Naive B cell (primary cell): Measurements from ENCODE around the gene ERVH48-1. TPM values are rescaled to one million over a fixed set of nuclear protein-coding genes. Genes with fewer than 3 reads are reported as not detected.
"Not testable (repeated sequence)": the region's sequence is repeated elsewhere in the genome, so short reads cannot be mapped to it uniquely, and the experiment has no call there.

Experiments used
- ATAC-seq, 2 donors: fragments of 150-1000 bp; cut with Tn5 transposase; 2 replicates each; pipeline ENCODE4 v1.10.0; 2021; ENCODE audit warnings: low read depth in 2 of 2, mild to moderate bottlenecking in 2 of 2, moderate library complexity in 2 of 2
- DNase-seq: peaks from one replicate; pipeline ENCODE4 v3.0.0; 2022
- H3K27ac Mint-ChIP-seq, 6 donors: one replicate each; pipeline ENCODE4 v1.8.0; 2020 to 2022; ENCODE audit warnings: mild to moderate bottlenecking in 6 of 6, mixed read lengths in 6 of 6, moderate library complexity in 5 of 6, inconsistent platforms in 2 of 6
- H3K27me3 Mint-ChIP-seq, 3 donors: one replicate each; pipeline ENCODE4 v1.8.0; 2021 to 2022; ENCODE audit warnings: mixed read lengths in 3 of 3, mild to moderate bottlenecking in 1 of 3
- H3K36me3 Mint-ChIP-seq, 2 donors: one replicate each; pipeline ENCODE4 v1.8.0; 2020 to 2022; ENCODE audit warnings: mixed read lengths in 2 of 2, inconsistent platforms in 1 of 2, mild to moderate bottlenecking in 1 of 2
- H3K4me1 Mint-ChIP-seq, 3 donors: one replicate each; pipeline ENCODE4 v1.8.0; 2020 to 2022; ENCODE audit warnings: mixed read lengths in 3 of 3, inconsistent platforms in 1 of 3, mild to moderate bottlenecking in 1 of 3, moderate library complexity in 1 of 3
- H3K4me3 Mint-ChIP-seq, 8 donors: one replicate each; pipeline ENCODE4 v1.8.0; 2020 to 2022; ENCODE audit warnings: mild to moderate bottlenecking in 8 of 8, mixed read lengths in 8 of 8, moderate library complexity in 8 of 8, inconsistent platforms in 2 of 8
- H3K9me3 Mint-ChIP-seq, 7 donors: one replicate each; pipeline ENCODE4 v1.8.0; 2020 to 2022; ENCODE audit warnings: mixed read lengths in 7 of 7, mild to moderate bottlenecking in 5 of 7, inconsistent platforms in 2 of 7, moderate library complexity in 1 of 7
- polyA plus RNA-seq, 6 donors: library from polyadenylated mRNA; unstranded; fragments of 300-500 nt; fragmentation: Illumina TruSeq; gene quantifications; one replicate each; pipeline ENCODE4 v1.2.3, GENCODE V29; 2021; ENCODE audit warnings: low read depth in 6 of 6

ERVH48-1 gene
- polyA plus RNA-seq, 6 donors from 2014 or later = not detected

DNA sequence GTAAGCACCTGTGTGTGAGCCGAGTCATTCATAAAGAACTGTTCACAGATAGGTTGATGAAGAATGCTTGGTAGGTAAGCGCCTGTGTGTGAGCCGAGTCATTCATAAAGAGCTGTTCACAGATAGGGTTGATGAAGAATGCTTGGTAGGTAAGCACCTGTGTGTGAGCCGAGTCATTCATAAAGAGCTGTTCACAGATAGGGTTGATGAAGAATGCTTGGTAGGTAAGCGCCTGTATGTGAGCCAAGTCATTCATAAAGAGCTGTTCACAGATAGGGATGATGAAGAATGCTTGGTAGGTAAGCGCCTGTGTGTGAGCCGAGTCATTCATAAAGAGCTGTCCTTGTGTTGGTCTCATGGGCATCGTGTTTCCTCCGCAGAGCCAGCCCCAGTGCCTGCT, 16.9 kb downstream of the ERVH48-1 start:
- not testable (repeated sequence) for H3K27ac Mint-ChIP-seq, ATAC-seq, H3K27me3 Mint-ChIP-seq, H3K9me3 Mint-ChIP-seq, DNase-seq, H3K4me1 Mint-ChIP-seq, H3K4me3 Mint-ChIP-seq
- H3K36me3 Mint-ChIP-seq = peaks cover 18 to 19% of the 10 kb centered on the region in 2 donors

DNA sequence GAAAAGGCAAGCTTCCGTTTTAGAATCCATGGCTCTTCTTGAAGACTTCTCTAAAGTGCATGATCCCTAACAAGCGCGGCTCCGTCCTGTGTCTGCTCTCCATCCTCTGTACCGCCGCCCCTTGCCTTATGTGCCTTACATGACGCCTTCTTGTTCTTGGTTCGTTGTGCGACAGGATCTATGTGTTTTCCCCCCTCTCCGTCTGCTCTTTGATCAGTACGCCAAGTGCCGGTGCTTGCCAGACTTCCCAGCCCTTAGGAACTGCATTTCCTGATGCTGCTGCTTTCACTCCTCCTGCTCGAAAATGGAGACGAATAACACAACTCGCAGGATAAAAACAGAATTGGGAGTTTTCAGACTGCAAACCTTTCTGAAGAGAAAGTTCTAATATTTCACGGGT, 19.2 kb downstream of the ERVH48-1 start:
- Mint-ChIP-seq H3K4me1 (peaks cover 0 to 2% (median 0%) of the 10 kb centered on the region in 3 donors), H3K27ac (no peak overlapping the region), H3K9me3 (peaks cover 0 to 3% (median 0%) of the 10 kb centered on the region in 7 donors), H3K27me3 (no peaks in the 10 kb centered on the region), H3K36me3 (peaks cover 18 to 19% of the 10 kb centered on the region in 2 donors), H3K4me3 (no peak overlapping the region)
- DNase-seq (no peak), ATAC-seq (no peak)

DNA sequence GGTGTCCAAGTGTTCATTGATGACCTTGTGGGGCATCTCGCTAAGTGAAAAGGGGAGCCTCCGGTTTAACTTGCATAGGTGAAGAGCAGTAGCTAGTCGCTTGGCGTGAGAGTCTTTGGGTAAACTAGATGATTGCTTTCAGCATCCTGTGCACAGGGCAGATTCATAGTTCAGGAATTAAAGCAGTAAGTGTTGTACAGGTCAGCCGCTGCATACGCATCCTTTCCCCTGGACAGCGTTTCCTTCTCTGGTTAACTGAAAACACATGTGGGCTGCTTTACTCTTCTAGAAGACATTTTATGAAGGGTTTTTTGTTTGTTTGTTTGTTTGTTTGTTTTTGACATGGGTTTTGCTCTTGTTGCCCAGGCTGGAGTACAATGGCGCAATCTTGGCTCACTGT, 20.2 kb downstream of the ERVH48-1 start:
- Mint-ChIP-seq H3K4me3 (no peak overlapping the region), H3K36me3 (peaks cover 14 to 18% of the 10 kb centered on the region in 2 donors), H3K9me3 (peaks cover 0 to 3% (median 0%) of the 10 kb centered on the region in 7 donors), H3K27ac (no peak overlapping the region), H3K27me3 (no peaks in the 10 kb centered on the region), H3K4me1 (peaks cover 0 to 2% (median 0%) of the 10 kb centered on the region in 3 donors)
- no peak for ATAC-seq
- DNase-seq = no peak

DNA sequence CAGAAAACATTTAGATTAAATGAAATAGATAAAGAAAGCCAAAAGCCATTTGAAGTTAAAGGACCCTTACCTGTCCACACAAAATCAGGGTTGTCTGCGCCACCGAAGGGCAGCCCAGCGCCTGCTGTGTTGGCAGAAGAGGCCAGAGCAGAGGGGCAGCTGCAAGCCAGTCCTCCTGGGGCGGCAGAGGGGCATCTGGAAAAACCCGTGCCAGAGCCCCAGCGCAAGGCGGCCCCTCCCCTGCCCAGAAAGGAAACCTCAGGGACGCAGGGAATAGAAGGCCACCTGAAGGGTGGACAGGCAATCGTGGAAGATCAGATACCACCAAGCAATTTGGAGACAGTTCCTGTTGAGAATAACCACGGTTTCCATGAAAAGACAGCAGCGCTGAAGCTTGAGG, 21.6 kb downstream of the ERVH48-1 start:
- Mint-ChIP-seq H3K4me3 (no peak overlapping the region), H3K4me1 (peaks cover under 1 to 5% (median 2%) of the 10 kb centered on the region in 3 donors), H3K27ac (no peak overlapping the region), H3K36me3 (peaks cover 11 to 18% of the 10 kb centered on the region in 2 donors), H3K9me3 (peaks cover 0 to 3% (median 0%) of the 10 kb centered on the region in 7 donors), H3K27me3 (no peaks in the 10 kb centered on the region)
- DNase-seq (no peak), ATAC-seq (no peak)

DNA sequence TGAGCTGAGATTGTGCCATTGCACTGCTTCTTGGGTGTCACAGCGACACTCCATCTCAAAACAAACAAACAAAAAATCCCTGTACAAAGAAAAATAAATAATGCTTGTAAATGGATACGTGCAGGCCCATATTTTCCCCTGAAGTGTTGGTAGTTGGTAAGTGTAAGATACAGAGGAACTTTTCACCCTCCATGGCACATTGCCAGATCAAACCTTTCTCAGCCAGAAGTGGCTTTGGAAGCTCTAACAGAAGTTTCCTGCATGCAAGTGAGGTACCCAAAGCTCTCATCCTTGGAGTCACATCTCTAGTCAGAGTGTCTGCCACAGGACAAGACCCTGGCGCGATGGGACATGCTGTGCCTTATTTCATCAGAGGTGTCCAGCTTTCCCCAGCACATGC, 25.0 kb downstream of the ERVH48-1 start:
- DNase-seq (no peak), ATAC-seq (no peak)
- no peak overlapping the region for H3K27ac Mint-ChIP-seq
- H3K36me3 Mint-ChIP-seq = peaks cover 7 to 10% of the 10 kb centered on the region in 2 donors
- no peak overlapping the region for H3K4me3 Mint-ChIP-seq
- no peaks in the 10 kb centered on the region for H3K27me3 Mint-ChIP-seq
- H3K4me1 Mint-ChIP-seq = peaks cover 8 to 13% (median 12%) of the 10 kb centered on the region in 3 donors
- no peaks in the 10 kb centered on the region for H3K9me3 Mint-ChIP-seq

DNA sequence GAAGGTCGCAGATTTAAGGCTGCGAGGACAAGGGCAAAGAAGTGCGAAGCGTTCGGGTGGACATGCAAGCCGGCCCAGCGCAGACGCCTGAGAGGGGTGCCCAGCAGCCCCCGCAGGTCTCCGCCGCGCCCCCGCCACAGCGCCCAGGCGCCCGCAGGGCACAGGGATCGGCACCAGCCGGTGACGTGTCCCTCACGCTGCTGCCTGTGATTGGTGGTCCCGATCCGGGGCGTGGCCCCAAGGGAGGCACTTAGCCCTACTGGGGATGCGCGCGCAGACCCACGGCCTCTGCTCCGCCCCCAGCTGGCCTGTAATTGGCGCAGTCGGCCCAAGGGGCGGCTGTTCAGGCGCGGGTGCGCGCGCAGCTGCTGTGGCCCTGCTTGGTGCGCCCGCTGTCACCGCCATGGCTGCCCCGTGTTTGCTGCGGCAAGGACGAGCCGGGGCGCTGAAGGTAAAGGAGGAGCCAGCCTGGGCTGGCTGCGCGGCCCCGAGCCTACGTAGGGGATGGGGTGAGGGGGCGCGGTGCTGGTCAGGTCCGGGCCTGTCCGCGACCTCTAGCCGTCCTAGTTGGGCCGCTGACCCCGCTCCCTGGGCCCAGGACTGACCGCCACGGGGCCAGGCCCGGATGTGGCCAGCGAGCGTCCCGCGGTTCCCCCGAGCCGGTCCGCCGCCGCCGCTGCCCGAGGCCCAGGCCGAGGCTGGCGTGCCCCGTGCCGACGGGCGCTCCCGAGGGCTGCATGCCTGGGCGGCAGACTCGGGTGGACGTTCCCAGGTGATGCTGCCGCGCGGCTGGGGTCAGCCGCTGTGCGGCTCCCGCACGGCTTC, 32.3 kb downstream of the ERVH48-1 start, which contains the start of gene NDUFV3:
Gene NDUFV3 (plus strand): TSS at position 379 of the 825 bp plus-strand sequence. CDS start 25 bp downstream, at position 404.
- no peaks in the 10 kb centered on the region for H3K27me3 Mint-ChIP-seq

DNA sequence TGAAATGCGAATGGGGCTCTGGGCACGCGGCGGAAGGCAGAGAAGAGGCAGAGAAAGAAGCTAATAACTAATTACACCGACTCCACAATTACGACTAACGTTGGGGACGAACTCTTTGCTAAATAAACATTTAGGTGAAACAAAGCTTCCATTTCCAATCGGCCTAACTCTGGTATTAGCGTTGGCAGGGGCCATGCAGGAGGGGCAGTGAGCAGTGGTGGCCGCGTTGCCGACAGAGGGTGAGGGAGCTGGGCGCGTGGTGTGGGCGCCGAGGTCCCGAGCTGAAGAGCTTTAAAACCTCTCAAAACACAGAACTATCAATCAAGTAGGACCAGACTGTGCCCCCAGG, 32.9 kb downstream of the ERVH48-1 start:
- ATAC-seq = peak; percentile 17 to 24
- H3K4me3 Mint-ChIP-seq = peak overlapping the region; percentile 84 to 95 (median 92)
- H3K27ac Mint-ChIP-seq = peak overlapping the region; percentile 91 to 99 (median 96)
- H3K9me3 Mint-ChIP-seq = no peaks in the 10 kb centered on the region
- H3K36me3 Mint-ChIP-seq = no peaks in the 10 kb centered on the region
- H3K4me1 Mint-ChIP-seq = peaks cover 6 to 14% (median 12%) of the 10 kb centered on the region in 3 donors
- no peaks in the 10 kb centered on the region for H3K27me3 Mint-ChIP-seq
- no peak for DNase-seq

More for the DNA sequence above, 32.3 kb downstream of the ERVH48-1 start, which contains the start of gene NDUFV3:
- peak within 1 kb of the TSS; percentile 91 to 99 (median 96) for H3K27ac Mint-ChIP-seq
- peaks cover 8 to 16% (median 12%) of the 10 kb centered on the region in 3 donors for H3K4me1 Mint-ChIP-seq
- peak within 1 kb of the TSS; percentile 84 to 95 (median 93) for H3K4me3 Mint-ChIP-seq
- H3K9me3 Mint-ChIP-seq = no peaks in the 10 kb centered on the region
- peak; percentile 90 for ATAC-seq
- DNase-seq = peak; percentile 98
- H3K36me3 Mint-ChIP-seq = peaks cover 0 to 4% of the 10 kb centered on the region in 2 donors

DNA sequence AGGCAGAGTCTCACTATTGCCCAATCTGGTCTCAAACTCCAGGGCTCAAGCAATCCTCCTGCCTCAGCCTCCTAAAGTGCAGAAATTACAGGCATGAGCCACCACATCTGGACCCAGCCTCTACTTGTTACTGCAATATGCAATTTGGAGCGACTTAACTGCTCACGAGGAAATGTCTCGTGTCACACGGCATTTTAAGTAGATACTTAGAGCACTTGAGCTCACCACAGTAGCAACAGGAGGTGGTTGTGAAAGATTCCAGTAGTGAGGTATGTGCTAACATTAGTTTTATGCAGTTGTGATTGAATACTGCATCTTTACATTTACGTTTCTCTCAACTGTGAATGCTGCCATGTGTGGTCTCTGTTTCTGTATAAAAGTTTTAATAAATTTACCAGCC, 38.1 kb downstream of the ERVH48-1 start:
- Mint-ChIP-seq H3K4me1 (peaks cover 1 to 2% (median 2%) of the 10 kb centered on the region in 3 donors), H3K36me3 (no peaks in the 10 kb centered on the region), H3K27ac (no peak overlapping the region), H3K9me3 (no peaks in the 10 kb centered on the region), H3K4me3 (no peak overlapping the region), H3K27me3 (no peaks in the 10 kb centered on the region)
- no peak for DNase-seq
- ATAC-seq = no peak

DNA sequence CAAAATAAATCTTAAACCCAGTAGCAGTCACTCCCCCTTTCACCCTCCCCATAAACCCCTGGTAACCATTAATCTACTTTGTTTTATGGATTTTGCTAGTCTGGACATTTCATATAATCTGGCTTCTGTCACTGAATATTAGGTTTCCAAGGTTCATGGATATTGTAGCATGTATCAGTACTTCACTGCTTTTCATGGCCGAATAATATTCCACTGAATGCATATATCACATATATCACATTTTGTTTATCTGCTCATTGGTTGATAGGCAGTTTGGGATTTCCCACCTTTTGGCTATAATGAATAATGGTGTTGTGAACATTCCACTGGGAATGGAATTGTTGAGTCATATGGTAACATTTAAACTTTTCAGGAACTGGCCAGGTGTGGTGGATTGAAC, 41.5 kb downstream of the ERVH48-1 start:
- peak overlapping the region in 1 of 8 donors; percentile 48 for H3K4me3 Mint-ChIP-seq
- ATAC-seq (no peak), DNase-seq (no peak)
- no peaks in the 10 kb centered on the region for H3K36me3 Mint-ChIP-seq
- no peak overlapping the region for H3K27ac Mint-ChIP-seq
- peaks cover 15 to 21% (median 18%) of the 10 kb centered on the region in 3 donors for H3K4me1 Mint-ChIP-seq
- no peaks in the 10 kb centered on the region for H3K9me3 Mint-ChIP-seq
- no peaks in the 10 kb centered on the region for H3K27me3 Mint-ChIP-seq

DNA sequence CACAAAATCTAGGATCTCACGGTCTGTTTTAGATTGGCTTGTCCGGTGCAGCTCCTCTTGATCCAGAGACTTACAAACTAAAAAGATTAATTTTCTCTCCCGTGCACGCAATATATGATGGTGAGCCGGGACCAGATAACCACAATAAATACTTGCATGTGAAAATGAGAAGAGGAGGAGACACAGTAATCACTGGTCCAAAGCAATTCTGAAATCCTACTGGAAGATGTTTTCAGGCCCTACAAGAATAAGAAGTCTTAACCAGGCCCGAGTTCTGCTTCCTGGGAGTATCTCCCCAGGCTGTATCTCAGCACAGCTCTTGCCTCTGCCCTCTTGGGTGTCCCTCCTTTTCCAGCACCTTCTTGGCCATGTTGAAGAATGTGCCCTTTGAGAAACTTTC, 45.1 kb downstream of the ERVH48-1 start:
- Mint-ChIP-seq H3K9me3 (no peaks in the 10 kb centered on the region), H3K4me3 (peak overlapping the region; percentile 95 to 100 (median 98)), H3K27me3 (no peaks in the 10 kb centered on the region), H3K4me1 (peaks cover 27 to 40% (median 28%) of the 10 kb centered on the region in 3 donors), H3K36me3 (peaks cover 0 to 5% of the 10 kb centered on the region in 2 donors), H3K27ac (peak overlapping the region; percentile 96 to 100 (median 99))
- ATAC-seq = no peak
- no peak for DNase-seq

DNA sequence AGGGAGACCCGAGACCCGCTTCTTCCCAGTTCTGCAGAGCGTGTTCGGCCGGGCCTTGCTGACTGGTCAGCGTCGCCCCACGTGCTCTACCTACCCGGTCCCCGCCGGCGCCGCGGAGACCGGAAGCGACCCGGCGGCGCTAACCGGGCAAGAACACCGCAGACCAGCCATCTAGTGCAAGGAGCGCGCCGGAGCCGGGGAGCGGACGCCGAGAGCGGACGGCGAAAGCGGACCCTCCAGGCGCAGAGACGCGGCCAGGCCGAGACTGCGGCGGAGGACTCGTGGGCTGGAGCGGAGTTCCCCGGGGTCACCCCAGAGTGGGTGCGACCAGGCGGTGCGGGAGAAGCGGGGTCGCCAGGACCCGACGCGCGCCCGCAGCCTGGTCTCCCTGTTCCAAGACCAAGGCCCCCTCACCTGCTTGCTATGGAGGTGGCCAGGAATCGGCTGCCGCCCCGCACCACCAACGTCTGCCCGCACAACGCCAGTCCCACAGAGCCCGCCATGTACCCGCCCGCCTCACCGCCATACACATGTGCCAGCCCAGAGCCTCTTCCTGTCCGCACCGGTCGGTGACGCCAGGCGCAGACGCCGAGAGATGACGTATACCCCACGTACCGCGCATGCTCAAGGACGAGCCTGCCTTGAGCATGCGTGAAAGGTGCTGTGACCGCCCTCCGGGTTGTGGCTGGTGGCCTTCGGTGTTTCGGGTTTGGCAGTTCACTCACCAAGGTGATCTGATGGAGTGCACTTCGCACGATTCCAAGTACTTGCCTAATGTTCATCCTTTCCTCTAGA, 46.2 kb downstream of the ERVH48-1 start, which contains the start of gene WDR4:
Gene WDR4 (minus strand): TSS at position 547 of the 795 bp plus-strand sequence. CDS start 44 bp downstream, at position 503.
- peaks cover 0 to 5% of the 10 kb centered on the region in 2 donors for H3K36me3 Mint-ChIP-seq
- H3K27ac Mint-ChIP-seq = peak within 1 kb of the TSS; percentile 96 to 100 (median 99)
- H3K27me3 Mint-ChIP-seq = no peaks in the 10 kb centered on the region
- H3K9me3 Mint-ChIP-seq = no peaks in the 10 kb centered on the region
- H3K4me3 Mint-ChIP-seq = peak within 1 kb of the TSS; percentile 95 to 100 (median 98)
- DNase-seq = peak; percentile 99
- H3K4me1 Mint-ChIP-seq = peaks cover 27 to 40% (median 28%) of the 10 kb centered on the region in 3 donors
- peak; percentile 92 for ATAC-seq

DNA sequence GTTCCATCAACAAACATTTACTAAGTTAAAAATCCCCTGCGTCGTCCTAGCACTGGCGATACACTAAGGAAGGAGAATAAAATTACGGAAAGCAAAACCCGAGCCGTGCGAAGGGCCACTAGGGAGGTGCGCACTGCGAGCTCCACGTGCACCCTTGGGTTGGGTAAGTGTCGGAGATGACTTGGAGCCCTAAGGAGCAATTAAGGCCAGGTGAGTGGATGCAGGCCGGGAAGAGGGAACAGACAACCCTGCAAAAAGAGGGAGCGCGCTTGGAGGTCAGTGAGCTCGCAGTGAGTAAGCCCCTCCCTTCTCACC, 46.8 kb downstream of the ERVH48-1 start:
- DNase-seq (peak; percentile 13), ATAC-seq (peak in 1 of 2 donors; percentile 1)
- H3K27me3 Mint-ChIP-seq = no peaks in the 10 kb centered on the region
- peaks cover 0 to 7% of the 10 kb centered on the region in 2 donors for H3K36me3 Mint-ChIP-seq
- H3K4me3 Mint-ChIP-seq = peak overlapping the region; percentile 95 to 100 (median 98)
- H3K9me3 Mint-ChIP-seq = no peaks in the 10 kb centered on the region
- H3K27ac Mint-ChIP-seq = peak overlapping the region; percentile 96 to 100 (median 98)
- peaks cover 27 to 40% (median 28%) of the 10 kb centered on the region in 3 donors for H3K4me1 Mint-ChIP-seq

DNA sequence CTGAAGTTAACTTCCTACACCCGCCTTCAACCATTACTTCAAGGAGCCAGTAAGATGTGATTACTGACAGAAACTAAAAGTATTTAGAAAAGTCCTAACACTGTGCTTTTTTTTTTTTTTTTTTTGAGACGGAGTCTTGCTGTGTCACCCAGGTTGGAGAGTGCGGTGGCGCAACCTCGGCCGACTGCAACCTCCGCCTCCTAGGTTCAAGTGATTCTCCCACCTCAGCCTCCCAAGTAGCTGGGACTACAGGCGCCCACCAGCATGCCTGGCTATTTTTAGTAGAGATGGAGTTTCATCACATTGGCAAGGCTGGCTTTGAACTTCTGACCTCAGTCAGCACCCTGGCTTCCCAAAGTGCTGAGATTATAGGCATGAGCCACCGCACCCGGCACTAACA, 49.6 kb downstream of the ERVH48-1 start:
- not testable (repeated sequence) for ATAC-seq, H3K9me3 Mint-ChIP-seq, DNase-seq, H3K27me3 Mint-ChIP-seq
- Mint-ChIP-seq H3K4me3 (peak overlapping the region in 1 of 8 donors; percentile 96), H3K4me1 (peaks cover 25 to 38% (median 26%) of the 10 kb centered on the region in 3 donors), H3K27ac (peak overlapping the region in 2 of 6 donors; percentile 44 to 89), H3K36me3 (peaks cover 6 to 16% of the 10 kb centered on the region in 2 donors)
